ENCODE results near the gene CD1C.

DNA sequence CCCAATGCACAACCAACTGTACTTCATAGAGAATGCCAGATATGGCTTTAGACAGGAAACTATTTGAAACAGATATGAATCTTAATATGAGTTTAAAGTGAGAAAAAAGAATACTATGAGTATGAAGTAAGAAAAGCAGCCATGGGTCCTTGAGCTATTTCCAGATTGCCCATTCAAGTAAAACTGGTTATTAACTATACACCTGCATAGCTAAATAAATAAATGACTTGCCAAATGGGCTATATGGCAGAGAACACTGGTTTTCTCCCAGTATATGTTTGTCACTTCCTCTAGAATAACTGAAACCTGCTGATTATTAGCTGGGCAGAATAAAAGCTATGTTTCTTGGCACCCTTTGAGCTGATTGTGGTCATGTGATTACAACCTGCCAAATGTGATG, 17.0 kb upstream of the CD1C start:
- no peak for TF ChIP-seq EZH2 (IDR thresholded peaks at IDR 0.05; ENCODE audit: low read depth, low read length, severe bottlenecking)
- no peak for TF ChIP-seq MAFK (IDR thresholded peaks at IDR 0.05; ENCODE audit: low read depth, low read length)
- TF ChIP-seq, protein P1, sequence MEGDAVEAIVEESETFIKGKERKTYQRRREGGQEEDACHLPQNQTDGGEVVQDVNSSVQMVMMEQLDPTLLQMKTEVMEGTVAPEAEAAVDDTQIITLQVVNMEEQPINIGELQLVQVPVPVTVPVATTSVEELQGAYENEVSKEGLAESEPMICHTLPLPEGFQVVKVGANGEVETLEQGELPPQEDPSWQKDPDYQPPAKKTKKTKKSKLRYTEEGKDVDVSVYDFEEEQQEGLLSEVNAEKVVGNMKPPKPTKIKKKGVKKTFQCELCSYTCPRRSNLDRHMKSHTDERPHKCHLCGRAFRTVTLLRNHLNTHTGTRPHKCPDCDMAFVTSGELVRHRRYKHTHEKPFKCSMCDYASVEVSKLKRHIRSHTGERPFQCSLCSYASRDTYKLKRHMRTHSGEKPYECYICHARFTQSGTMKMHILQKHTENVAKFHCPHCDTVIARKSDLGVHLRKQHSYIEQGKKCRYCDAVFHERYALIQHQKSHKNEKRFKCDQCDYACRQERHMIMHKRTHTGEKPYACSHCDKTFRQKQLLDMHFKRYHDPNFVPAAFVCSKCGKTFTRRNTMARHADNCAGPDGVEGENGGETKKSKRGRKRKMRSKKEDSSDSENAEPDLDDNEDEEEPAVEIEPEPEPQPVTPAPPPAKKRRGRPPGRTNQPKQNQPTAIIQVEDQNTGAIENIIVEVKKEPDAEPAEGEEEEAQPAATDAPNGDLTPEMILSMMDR (IDR thresholded peaks at IDR 0.05; ENCODE audit: control extremely low read depth in 1 of 3, insufficient read depth in 1 of 3, low read depth in 1 of 3, low read length in 3 of 3) = no peak
- TF ChIP-seq KDM1A (IDR thresholded peaks at IDR 0.05; ENCODE audit: borderline replicate concordance, low read length) = no peak
- no peak for TF ChIP-seq CHD2 (IDR thresholded peaks at IDR 0.05; ENCODE audit: low read length)
- no peak for TF ChIP-seq RXRA (IDR thresholded peaks at IDR 0.05; ENCODE audit: insufficient read depth, low read depth, low read length)
- no peak for TF ChIP-seq SIX5 (IDR thresholded peaks at IDR 0.05; ENCODE audit: low read depth, low read length)
- no peak for TF ChIP-seq POLR2A (IDR thresholded peaks at IDR 0.05; ENCODE audit: control extremely low read depth in 1 of 2, low read depth in 2 of 2, low read length in 2 of 2)
- TF ChIP-seq SIN3A (conservative IDR thresholded peaks at IDR 0.05 in 1 of 2, IDR thresholded peaks at IDR 0.05 in 1 of 2; ENCODE audit: low read depth in 1 of 2, low read length in 2 of 2) = no peak
- TF ChIP-seq SP1 (IDR thresholded peaks at IDR 0.05; ENCODE audit: low read depth, low read length) = no peak
- TF ChIP-seq, protein P2, sequence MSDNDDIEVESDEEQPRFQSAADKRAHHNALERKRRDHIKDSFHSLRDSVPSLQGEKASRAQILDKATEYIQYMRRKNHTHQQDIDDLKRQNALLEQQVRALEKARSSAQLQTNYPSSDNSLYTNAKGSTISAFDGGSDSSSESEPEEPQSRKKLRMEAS (IDR thresholded peaks at IDR 0.05) = no peak
- no peak for TF ChIP-seq RAD21 (IDR thresholded peaks at IDR 0.05 in 1 of 2, conservative IDR thresholded peaks at IDR 0.05 in 1 of 2; ENCODE audit: low read depth in 2 of 2, low read length in 2 of 2)
- TF ChIP-seq, protein P3, sequence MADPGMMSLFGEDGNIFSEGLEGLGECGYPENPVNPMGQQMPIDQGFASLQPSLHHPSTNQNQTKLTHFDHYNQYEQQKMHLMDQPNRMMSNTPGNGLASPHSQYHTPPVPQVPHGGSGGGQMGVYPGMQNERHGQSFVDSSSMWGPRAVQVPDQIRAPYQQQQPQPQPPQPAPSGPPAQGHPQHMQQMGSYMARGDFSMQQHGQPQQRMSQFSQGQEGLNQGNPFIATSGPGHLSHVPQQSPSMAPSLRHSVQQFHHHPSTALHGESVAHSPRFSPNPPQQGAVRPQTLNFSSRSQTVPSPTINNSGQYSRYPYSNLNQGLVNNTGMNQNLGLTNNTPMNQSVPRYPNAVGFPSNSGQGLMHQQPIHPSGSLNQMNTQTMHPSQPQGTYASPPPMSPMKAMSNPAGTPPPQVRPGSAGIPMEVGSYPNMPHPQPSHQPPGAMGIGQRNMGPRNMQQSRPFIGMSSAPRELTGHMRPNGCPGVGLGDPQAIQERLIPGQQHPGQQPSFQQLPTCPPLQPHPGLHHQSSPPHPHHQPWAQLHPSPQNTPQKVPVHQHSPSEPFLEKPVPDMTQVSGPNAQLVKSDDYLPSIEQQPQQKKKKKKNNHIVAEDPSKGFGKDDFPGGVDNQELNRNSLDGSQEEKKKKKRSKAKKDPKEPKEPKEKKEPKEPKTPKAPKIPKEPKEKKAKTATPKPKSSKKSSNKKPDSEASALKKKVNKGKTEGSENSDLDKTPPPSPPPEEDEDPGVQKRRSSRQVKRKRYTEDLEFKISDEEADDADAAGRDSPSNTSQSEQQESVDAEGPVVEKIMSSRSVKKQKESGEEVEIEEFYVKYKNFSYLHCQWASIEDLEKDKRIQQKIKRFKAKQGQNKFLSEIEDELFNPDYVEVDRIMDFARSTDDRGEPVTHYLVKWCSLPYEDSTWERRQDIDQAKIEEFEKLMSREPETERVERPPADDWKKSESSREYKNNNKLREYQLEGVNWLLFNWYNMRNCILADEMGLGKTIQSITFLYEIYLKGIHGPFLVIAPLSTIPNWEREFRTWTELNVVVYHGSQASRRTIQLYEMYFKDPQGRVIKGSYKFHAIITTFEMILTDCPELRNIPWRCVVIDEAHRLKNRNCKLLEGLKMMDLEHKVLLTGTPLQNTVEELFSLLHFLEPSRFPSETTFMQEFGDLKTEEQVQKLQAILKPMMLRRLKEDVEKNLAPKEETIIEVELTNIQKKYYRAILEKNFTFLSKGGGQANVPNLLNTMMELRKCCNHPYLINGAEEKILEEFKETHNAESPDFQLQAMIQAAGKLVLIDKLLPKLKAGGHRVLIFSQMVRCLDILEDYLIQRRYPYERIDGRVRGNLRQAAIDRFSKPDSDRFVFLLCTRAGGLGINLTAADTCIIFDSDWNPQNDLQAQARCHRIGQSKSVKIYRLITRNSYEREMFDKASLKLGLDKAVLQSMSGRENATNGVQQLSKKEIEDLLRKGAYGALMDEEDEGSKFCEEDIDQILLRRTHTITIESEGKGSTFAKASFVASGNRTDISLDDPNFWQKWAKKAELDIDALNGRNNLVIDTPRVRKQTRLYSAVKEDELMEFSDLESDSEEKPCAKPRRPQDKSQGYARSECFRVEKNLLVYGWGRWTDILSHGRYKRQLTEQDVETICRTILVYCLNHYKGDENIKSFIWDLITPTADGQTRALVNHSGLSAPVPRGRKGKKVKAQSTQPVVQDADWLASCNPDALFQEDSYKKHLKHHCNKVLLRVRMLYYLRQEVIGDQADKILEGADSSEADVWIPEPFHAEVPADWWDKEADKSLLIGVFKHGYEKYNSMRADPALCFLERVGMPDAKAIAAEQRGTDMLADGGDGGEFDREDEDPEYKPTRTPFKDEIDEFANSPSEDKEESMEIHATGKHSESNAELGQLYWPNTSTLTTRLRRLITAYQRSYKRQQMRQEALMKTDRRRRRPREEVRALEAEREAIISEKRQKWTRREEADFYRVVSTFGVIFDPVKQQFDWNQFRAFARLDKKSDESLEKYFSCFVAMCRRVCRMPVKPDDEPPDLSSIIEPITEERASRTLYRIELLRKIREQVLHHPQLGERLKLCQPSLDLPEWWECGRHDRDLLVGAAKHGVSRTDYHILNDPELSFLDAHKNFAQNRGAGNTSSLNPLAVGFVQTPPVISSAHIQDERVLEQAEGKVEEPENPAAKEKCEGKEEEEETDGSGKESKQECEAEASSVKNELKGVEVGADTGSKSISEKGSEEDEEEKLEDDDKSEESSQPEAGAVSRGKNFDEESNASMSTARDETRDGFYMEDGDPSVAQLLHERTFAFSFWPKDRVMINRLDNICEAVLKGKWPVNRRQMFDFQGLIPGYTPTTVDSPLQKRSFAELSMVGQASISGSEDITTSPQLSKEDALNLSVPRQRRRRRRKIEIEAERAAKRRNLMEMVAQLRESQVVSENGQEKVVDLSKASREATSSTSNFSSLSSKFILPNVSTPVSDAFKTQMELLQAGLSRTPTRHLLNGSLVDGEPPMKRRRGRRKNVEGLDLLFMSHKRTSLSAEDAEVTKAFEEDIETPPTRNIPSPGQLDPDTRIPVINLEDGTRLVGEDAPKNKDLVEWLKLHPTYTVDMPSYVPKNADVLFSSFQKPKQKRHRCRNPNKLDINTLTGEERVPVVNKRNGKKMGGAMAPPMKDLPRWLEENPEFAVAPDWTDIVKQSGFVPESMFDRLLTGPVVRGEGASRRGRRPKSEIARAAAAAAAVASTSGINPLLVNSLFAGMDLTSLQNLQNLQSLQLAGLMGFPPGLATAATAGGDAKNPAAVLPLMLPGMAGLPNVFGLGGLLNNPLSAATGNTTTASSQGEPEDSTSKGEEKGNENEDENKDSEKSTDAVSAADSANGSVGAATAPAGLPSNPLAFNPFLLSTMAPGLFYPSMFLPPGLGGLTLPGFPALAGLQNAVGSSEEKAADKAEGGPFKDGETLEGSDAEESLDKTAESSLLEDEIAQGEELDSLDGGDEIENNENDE (IDR thresholded peaks at IDR 0.05; ENCODE audit: insufficient replicate concordance, low read length) = no peak
